Stimulated activated CD4-positive, alpha-beta T cell treated with anti-CD3 and anti-CD28 coated beads, Interleukin-2, amount 100 ng/mL, for 24 hours (primary cell): ENCODE results near the gene SALL4.
"Not testable (repeated sequence)": the region's sequence is repeated elsewhere in the genome, so short reads cannot be mapped to it uniquely, and the experiment has no call there.

Experiments used
- DNase-seq, 2 donors: peaks; one replicate each; pipeline ENCODE4 v3.0.0-alpha.2; 2020

The SALL4 gene

DNA sequence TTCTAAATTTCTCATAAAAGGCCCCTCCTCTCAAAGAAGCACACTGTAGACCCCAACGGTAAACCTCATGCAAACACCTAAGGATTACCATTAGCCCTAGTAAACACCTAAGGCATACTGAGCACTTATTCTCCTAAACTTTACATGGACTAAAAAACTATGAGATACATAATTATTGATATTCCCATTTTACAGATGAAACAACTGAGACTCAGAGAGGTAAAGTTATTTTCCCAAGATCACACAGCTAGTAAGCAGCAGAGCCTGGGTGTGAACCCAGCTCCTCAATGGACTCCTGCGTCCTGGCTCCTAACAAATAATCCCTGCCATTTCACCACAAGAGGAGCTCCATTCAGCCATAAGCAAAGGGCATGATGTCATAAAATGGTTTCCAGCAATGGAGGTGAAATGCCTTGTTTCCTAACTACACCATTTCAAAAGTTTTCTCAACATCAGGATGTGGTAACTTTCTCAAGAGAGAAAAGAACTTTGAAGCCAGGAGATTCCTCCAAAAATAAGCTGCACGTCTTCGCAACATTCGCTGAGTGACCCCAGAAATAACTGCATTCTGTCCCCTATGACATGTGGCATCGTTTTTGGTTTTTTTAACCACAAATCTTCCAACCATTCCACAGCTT is 38.2 kb downstream of the SALL4 start:
- DNase-seq = no peak

DNA sequence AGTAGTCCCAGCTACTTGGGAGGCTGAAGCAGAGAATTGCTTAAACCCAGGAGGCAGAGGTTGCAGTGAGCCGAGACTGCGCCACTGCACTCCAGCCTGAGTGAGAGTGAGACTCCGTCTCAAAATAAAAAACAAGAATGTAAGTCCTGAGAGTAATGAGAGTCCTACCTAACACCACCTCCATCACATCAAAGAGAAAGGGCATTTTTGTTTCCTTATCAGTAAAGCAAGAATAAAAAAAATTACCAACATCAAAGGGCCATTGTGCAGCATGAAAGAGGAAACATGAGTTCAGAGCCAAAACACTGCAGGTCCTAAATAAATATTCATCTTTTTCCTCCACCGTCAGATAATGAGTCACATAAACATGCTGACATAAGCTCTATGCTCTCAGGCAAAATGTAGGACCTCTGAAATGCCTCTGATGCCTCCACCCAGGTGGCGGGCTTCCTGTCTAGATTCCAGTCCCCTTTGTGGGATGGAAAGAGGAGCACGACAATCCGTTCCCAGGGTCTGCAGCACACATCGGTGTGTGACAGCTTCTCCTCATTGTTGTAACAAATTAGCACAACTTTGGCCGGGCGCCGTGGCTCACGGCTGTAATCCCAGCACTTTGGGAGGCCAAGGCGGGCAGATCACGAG is 41.3 kb downstream of the SALL4 start:
- no peak for DNase-seq

DNA sequence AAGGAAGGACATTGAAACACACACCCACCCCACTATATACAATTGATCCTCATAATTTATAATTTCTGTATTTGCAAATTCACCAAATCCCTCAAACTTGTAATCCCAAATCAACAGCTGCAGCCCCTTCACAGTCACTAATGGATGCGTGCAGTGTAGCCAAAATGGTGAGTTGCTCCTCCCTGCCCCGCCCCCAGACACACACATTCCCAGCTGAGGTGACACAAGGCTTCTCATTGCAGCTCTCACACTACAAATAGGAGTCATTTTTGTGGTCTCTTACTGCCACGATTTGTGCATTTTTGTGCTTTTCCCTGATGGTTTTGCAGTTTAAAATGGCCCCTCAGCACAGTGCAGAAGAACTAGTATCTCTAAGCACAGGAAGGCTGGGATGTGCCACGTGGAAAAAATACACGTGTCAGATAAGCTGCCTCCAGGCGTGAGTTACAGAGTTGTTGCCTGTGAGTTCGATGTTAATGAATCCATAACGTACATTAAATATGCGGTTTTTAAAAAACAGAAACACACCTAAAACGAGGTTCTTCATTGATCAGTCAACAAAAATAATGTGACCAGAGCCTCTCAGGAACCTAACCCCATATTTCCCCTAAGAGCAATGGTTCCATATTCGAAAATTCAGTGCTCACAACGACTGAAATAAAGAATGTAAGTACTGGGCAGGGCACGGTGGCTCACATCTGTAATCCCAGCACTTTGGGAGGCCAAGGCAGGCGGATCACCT is 42.4 kb downstream of the SALL4 start:
- no peak for DNase-seq

DNA sequence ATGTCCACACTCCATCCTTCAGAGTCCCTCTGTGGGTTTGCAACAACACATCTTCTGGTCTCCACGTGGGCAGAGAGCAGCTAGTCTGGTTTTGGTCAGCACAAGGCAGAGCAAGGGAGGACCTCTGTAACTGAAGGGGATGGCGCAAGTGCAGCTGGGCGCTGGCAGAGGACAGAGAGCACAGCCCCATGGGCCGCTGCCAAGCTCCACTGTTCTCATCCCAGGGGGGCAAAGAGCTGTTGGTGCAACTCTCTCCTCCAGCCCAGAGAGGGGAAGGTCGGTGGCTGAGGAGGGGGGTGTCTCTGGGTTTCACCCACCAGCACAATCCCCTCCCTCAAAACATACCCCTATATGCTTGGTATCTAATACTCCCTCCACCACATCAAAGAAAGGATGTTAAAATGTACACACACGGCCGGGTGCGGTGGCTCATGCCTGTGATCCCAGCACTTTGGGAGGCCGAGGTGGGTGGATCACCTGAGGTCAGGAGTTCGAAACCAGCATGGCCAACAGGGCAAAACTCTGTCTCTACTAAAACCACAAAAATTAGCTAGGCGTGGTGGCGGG is 43.3 kb downstream of the SALL4 start:
- no peak for DNase-seq

DNA sequence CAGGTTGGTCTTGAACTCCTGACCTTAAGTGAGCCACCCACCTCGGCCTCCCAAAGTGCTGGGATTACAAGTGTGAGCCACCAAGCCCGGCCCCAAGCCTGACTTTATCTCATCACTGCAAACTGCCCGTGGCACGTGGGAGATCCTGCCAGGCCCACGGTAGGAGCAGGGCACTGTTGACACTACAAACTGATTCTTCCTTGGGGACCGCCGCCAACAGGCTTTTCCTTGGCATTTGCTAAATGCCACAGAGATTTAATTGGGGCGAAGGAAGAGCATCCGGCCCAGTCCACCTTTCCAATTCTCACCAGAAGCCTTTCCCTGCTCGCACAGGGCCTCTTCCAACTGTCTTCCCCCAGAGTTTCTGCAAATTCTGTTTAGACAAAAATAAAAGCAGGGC is 45.1 kb downstream of the SALL4 start:
- DNase-seq = no peak

DNA sequence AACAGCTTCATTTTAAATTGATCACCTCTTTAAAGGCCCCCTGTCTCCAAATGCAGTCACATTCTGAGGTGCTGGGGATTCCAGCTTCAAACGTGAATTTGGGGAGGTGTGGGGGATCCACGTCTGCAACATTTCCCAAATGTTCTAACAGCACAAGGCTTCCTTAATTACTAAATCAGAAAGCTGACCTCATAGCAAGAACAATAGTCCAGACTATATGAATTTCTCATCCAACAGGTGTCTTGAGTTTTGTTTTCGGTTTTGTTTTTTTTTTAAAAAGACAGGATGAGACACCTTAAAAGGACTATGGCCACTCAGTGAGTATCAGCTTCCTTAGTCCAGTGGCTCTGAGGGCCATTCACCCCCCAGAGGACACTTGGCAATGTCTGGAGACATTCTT is 45.7 kb downstream of the SALL4 start:
- DNase-seq = no peak

DNA sequence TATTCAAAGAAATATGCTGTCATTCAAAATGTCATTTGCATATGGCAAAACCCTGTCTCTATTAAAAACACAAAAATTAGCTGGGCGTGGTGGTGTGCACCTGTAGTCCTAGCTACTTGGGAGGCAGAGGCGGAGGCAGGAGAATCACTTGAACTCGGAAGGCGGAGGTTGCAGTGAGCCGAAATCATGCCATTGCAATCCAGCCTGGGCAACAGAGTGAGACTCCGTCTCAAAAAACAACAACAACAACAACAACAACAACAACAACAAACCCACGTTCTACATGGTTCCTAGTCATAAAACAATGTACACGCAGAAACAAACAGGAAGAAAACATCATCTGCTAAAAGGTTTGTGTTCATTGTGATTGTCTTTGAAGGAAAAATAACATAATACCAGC is 49.1 kb downstream of the SALL4 start:
- not testable (repeated sequence) for DNase-seq

DNA sequence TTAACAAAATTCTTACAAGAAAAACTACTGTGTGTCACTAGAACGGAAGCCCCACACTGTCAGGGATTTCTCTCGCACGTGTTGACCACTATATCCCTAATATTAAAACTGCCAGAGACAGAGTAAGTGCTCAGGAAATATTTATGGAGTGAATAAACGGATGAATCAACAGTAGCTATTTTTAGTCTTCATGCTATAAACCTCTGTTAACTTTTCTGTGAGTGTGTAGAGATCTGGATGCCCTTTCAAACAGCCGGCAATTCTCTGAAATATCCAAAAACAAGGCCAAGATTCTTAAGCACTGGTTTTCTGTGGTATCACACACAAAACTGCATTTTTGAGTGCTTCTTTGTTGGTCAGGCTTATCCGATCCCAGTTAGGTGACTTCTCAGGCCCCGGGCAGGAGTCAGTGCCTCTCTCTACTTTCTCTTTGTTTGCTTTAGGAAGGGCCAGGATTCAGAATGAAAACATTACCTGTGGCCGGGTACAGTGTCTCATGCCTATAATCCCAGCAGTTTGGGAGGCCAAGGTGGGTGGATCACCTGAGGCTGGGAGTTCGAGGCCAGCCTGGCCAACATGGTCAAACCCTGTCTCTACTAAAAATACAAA is 49.9 kb downstream of the SALL4 start:
- no peak for DNase-seq

DNA sequence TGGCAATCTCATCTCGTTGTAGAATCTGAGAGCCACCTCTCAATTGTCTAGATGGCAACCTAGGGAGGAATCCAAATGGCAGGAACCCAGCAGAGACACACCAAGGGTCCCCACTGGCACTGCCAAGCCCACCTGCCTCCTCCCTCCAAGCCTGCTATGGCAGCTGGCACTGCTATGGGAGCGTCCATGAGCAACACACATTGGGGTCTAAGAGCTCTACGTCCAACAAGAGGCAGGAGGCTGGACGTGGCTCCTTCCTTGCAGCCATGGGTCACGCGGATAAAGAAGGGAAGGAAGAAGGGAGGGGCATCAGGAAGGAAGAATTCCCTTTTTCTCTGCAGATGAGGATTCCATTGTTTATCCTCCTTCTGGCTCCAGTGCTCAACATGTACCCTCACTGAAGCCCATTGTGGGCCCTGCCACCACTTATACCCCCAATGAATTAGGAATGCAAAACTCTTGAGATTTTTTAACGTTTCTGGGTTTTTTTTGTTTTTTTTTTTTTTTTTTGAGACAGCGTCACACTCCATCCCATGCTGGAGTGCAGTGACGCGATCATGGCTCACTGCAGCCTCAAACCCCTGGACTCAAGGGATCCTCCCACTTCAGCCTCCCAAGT is 51.4 kb downstream of the SALL4 start:
- no peak for DNase-seq

DNA sequence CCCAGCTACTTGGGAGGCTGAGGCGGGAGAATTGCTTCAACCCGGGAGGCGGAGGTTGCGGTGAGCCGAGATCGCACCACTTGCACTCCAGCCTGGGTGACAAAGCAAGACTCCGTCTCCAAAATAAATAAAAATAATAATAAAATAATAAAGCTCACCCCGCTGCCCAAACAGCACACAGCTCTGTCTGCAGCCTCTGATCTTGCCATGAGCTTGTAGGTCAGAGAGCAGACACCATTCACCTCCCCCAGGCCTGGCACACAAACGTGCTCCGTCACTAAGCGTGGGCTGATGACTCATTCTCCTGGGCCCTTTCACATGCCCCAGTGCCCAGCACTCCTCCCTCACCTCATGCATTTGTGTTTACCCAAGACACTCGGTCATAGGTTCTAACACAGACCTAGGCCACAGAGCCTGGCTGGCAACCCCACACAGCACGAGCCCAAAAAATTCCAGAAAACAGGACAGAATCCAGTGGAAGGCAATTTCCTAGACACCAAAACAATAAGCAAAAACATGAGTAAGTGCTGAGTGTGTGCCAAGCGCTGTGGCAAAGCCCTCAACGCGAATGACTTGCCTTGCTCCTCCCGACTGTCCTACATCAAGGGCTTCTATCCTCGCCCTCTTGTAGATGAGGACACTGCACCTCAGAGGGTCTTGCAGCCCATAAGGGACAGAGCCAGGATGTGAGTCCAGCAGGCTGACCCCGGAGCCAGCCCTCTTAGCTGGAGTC is 52.1 kb downstream of the SALL4 start:
- DNase-seq = peak; percentile 37 to 51

DNA sequence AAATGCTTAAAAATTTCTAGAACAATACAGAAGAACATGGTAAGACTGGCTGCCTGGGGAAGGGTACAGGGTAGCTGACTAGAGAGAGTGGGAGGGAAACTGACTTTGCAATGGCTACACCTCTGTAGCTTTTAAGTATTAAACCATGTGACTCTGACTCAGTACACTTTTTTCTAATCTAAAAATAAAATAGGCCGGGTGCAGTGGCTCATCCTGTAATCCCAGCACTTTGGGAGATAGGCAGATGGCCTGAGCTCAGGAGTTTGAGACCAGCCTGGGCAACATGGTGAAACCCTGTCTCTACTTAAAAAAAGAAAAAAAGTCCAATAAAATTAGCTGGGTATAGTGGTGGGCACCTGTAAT is 52.7 kb downstream of the SALL4 start:
- DNase-seq = no peak

DNA sequence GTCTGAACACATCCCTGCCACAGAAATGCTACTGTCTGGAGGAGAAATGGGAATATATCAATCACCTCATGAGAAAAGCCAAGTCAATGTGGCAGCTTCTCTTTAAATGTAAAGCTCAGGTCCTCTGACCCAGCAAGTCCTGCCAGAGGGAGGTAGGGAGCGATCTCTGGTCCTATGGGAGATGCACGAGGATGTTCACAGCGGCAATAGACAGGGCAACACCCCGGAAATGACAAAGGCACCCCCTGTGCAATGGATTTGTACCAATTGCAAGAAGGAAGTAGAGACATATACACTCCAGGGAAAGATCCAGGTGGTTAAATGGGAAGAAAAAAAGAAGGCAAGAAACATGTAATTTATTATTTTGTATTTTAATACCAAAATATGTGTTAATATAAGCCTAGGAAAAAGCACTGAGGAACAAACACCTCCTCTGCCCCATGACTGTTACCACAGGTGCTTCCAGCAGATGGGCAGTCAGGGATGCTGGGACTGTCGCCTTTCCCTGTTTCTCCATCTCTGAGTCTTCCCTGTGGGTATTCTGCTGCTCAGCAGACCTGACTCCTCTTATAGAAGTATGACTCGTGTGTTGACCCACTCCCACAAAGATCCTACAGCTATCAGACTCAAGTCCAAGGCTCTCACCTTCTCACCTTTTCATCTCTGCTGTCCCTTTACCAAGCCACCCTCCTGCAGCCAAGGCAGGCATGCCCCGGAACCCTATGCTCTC is 55.0 kb downstream of the SALL4 start:
- DNase-seq = no peak

DNA sequence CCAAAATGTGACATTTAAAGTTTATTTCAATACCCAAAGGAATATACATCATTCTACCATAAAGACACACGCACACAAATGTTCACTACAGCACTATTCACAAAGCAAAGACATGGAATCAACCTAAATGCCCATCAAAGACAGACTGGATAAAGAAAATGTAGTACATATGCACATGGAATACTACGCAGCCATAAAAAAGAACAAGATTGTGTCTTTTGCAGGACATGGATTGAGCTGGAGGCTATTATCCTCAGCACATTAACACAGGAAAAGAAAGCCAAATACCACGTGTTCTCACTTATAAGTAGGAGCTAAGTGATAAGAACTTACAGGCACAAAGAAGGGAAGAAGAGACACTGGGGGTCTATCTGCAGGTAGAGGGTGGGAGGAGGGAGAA is 56.5 kb downstream of the SALL4 start:
- no peak for DNase-seq

DNA sequence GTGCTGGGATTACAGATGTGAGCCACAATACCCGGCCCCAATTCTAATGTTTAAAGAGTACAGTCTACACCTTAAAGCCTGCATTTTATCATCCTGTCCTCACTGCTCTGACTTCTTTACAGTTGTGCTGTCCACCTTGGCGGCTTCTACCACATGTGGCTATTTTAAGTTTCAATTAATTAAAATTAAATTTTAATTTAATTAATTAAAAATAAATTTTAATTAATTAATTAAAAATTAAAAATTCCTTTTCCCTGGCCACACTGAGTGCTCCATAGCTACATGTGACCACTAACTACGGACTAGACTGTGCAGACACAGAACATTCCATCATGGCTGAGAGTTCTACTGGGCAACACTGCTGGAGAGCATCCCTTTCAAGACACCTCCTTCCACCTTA is 61.5 kb downstream of the SALL4 start:
- no peak for DNase-seq

DNA sequence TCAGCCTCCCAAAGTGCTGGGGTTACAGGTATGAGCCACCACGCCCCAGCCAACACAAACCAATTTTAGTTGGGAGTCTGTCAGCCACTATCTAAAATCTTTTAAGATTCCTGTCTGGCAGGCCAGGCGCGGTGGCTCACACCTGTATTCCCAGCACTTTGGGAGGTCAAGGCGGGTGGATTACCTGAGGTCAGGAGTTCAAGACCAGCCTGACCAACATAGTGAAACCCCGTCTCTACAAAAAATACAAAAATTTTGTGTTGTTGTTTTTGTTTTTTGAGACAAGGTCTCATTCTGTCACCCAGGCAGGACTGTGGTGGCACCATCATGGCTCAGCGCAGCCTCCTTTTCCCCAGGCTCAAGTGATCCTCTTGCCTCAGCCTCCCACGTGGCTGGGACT is 62.0 kb downstream of the SALL4 start:
- not testable (repeated sequence) for DNase-seq

DNA sequence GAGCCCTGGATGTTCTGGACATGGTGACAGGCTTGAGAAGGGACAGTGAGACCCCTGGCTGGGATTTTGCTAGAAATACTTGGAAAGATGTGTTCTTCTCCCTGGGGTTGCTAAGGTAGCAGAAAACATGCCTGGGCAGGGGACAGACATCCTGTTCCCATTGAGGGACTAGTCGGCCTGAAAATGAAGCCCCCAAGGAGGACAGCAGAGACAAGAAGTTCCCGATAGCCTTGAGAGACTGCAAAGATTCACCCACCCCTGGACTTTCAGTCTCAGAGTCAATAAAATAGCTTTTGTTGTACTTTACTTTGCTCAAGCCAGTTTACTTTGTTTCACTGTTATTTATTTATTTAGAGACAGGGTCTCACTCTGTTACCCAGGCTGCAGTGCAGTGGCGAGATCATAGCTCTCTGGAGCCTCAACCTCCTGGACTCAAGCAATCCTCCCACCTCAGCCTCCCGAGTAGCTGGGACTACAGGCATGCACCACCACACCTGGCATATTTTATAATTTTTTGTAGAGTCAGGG is 62.5 kb downstream of the SALL4 start:
- DNase-seq = no peak

DNA sequence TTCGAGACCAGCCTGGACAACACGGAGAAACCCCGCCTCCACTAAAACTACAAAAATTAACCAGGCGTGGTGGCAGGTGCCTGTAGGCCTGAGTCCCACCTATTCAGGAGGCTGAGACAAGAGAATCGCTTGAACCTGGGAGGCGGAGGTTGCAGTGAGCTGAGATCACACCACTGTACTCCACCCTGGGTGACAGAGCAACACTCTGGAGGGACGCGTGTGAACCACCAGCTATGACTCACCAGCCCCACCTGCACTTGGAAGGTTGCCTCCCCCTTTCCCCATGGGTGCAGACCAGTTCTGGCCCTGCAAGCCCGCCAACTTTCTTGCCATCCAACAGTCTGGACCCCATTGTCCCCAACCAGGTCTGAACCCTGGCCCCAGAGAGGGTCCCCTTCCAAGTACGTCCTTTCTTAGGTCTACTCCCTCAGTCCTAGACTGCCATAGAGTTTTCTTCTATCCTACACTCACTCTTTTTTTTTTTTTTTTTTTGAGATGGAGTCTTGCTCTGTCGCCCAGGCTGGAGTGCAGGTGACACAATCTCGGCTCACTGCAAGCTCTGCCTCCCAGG is 63.4 kb downstream of the SALL4 start:
- no peak for DNase-seq

DNA sequence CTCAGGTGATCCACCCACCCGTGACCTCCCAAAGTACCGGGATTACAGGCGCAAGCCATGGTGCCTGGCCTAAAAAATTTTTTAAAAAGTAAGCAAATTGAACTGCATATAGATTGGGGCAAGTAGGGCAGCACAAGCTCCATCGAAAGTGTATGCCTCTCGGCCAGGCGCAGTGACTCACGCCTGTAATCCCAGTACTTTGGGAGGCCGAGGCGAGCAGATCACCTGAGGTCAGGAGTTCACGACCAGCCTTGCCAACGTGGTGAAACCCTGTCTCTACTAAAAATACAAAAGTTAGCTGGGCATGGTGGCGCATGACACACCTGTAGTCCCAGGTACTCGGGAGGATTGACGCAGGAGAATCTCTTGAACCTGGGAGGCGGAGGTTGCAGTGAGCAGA is 64.1 kb downstream of the SALL4 start:
- DNase-seq = not testable (repeated sequence)

DNA sequence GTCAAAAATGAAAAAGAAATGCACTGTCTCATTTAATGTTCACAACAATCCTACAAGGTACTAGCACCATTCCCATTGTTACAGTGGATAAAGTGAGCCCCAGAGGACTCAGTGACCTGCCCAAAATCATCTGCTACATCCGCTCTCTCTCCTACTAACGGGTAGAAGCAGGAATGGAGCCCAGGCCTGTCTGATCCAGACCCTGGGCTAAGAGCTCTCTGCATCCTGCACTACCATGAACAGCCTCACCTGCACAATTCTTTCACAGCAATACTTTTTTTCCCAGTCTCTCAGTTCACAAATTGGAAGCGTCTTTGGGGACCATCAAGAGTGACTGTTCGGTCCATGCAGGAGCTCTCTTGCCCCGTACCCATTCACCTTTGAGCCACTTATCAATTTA is 65.4 kb downstream of the SALL4 start:
- no peak for DNase-seq

DNA sequence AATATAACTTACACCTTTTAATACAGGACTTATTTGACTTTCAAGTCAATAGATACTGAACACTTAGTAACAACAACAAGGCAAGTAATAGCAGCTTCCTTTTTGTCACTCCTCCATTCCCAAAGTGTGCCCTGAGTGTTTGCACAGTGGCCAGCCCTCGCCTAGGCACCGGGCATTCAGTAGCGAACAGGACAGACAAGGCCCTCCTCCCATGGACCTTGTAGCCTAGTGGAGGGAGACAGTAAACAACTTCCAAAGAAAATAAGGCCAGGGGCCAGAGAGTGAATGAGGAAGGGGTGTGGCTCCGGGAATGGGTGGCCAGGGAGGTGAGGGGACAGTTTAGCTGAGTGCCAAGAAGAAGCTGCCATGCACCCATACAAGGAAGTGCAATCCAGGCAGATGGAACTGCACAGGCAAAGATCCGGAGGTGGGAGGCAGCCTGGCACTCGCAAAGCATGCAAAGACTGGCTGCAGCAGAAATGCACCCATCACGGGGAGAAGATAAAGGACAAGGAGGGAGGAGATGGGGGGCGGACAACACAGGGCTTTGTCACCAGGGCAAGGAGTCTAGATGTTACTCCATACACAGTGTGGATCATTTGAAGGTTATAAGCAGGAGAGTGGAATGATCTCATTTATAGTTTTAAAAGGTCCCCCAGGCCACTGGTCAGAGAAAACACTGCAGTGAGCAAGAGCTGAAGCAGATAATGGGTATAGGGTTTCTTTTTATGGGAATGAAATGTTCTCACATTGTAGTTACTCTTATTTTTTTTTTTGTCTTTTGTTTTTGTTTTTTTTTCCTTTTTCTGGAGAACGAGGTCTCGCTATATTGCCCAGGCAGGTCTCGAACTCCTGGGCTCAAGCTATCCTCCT is 66.4 kb downstream of the SALL4 start:
- DNase-seq = no peak
